ENCODE measurements around the gene TTLL1.

- TF ChIP-seq CTCF (IDR thresholded peaks at IDR 0.05) (no peak), EZH2 (IDR thresholded peaks at IDR 0.05) (no peak)
Observed at GRCh38 chr22:43013355-43014315, 75.6 kb downstream of the TTLL1 start.

Measured in neural progenitor cell (in vitro differentiated cells).